K562 (cell line): ENCODE measurements around the gene MAN1B1. TPM values are rescaled to one million over a fixed set of nuclear protein-coding genes. Genes with fewer than 3 reads are reported as not detected.
A peak's percentile ranks its signal among the peaks of the same experiment; 100 is the strongest.

Experiments used
- ARID4B ChIP-seq: sonication (generic); formaldehyde crosslinking; IDR thresholded peaks from 2 replicates; pipeline ENCODE4 v1.8.0; 2022; ENCODE audit warnings: mild to moderate bottlenecking, missing genetic modification reagents
- CBFB ChIP-seq: sonication (generic); formaldehyde crosslinking; IDR thresholded peaks from 2 replicates; pipeline ENCODE4 v1.4.0; 2020; ENCODE audit warnings: mild to moderate bottlenecking, missing genetic modification reagents
- ELF4 ChIP-seq: fragments of 450-650 bp; formaldehyde crosslinking; IDR thresholded peaks from 2 replicates; pipeline ENCODE4 v1.4.0; 2022; ENCODE audit warnings: missing genetic modification characterization
- HIVEP1 ChIP-seq: fragments of 250-450 bp; sonication (Bioruptor Pico); IDR thresholded peaks from 2 replicates; pipeline ENCODE4 v1.4.0; 2020; ENCODE audit warnings: mild to moderate bottlenecking
- KLF6 ChIP-seq: fragments of 250-450 bp; sonication (Bioruptor Pico); IDR thresholded peaks from 2 replicates; pipeline ENCODE4 v1.4.0; 2020; ENCODE audit warnings: mild to moderate bottlenecking, moderate library complexity, borderline replicate concordance
- MCM3 ChIP-seq: fragments of 450-650 bp; IDR thresholded peaks from 2 replicates; pipeline ENCODE4 v1.6.1; 2016
- MEIS2 ChIP-seq: fragments of 450-650 bp; IDR thresholded peaks from 2 replicates; pipeline ENCODE4 v1.6.1; 2014; ENCODE audit warnings: mild to moderate bottlenecking; ENCODE audit not compliant: partially characterized antibody
- POLR2G ChIP-seq: fragments of 200-400 bp; formaldehyde crosslinking; IDR thresholded peaks from 2 replicates; pipeline ENCODE4 v1.6.1; 2017; ENCODE audit warnings: low read depth, mild to moderate bottlenecking, antibody characterized with exemption, low read length, moderate library complexity
- RREB1 ChIP-seq: fragments of 250-450 bp; sonication (Bioruptor Pico); IDR thresholded peaks from 2 replicates; pipeline ENCODE4 v1.4.0; 2020
- TAF1 ChIP-seq: IDR thresholded peaks from 2 replicates; pipeline ENCODE4 v1.6.1; 2011; ENCODE audit warnings: mild to moderate bottlenecking, low read length, moderate library complexity; ENCODE audit not compliant: insufficient read depth, control insufficient read depth, severe bottlenecking; ENCODE audit errors: extremely low read depth
- USF2 ChIP-seq: sonication (generic); formaldehyde crosslinking; IDR thresholded peaks from 2 replicates; pipeline ENCODE4 v1.5.0; 2020; ENCODE audit warnings: missing genetic modification reagents
- ZBTB7A ChIP-seq: IDR thresholded peaks from 2 replicates; pipeline ENCODE4 v1.6.1; 2011; ENCODE audit warnings: low read depth, mild to moderate bottlenecking, low read length, moderate library complexity, borderline replicate concordance; ENCODE audit not compliant: control insufficient read depth
- ZNF143 ChIP-seq: sonication (generic); formaldehyde crosslinking; IDR thresholded peaks from 2 replicates; pipeline ENCODE4 v1.9.0; 2022; ENCODE audit warnings: mild to moderate bottlenecking, missing genetic modification reagents
- ZNF217 ChIP-seq: sonication (generic); formaldehyde crosslinking; IDR thresholded peaks from 2 replicates; pipeline ENCODE4 v1.8.0; 2022; ENCODE audit warnings: mild to moderate bottlenecking, missing genetic modification reagents
- ZNF280B ChIP-seq: fragments of 250-450 bp; sonication (Bioruptor Pico); IDR thresholded peaks from 2 replicates; pipeline ENCODE4 v1.5.1; 2021; ENCODE audit warnings: mild to moderate bottlenecking
- polyA plus RNA-seq, 8 experiments: library from polyadenylated mRNA; depleted of rRNA in 4 of 8; stranded (reverse) in 5 of 8; unstranded in 3 of 8; fragments of >200 nt; fragmentation: Nextera tagmentation in 2 of 8; fragmentation: Illumina TruSeq in 1 of 8; extraction: Ambion mirVana in 2 of 8; extraction: Trizol in 1 of 8; gene quantifications; 2 replicates each; pipeline versions ENCODE4 v1.2.1 to v1.2.3, GENCODE V29; 2011 to 2014; ENCODE audit warnings: inconsistent platforms in 1 of 8, missing spikeins in 1 of 8
- total RNA-seq, 7 experiments: library from RNA; depleted of rRNA in 6 of 7; stranded (reverse); fragments of >200 nt in 6 of 7; fragmentation: Illumina TruSeq in 2 of 7; extraction: Trizol in 2 of 7; gene quantifications; 2 replicates each; pipeline versions ENCODE4 v1.2.1 to v1.2.3, GENCODE V29; 2011 to 2021; ENCODE audit warnings: low replicate concordance in 1 of 7

Gene MAN1B1
- total and polyA plus RNA-seq, 9 of the 15 experiments (the other 6 are each of a cell fraction or from before 2014, with no cell fraction given), result 0.55 to 36.6 (median 27.3) TPM

GRCh38 chr9:137070201-137070905 is 16.4 kb upstream of the MAN1B1 start, which contains the start of gene SAPCD2 (continued):
- TF ChIP-seq ARID4B (CRISPR knock-in tag) (no peak; the same call in 1 of the 2 replicates), MCM3 (no peak), MEIS2 (peak; percentile 5), KLF6 (CRISPR knock-in tag) (no peak), ZNF217 (CRISPR knock-in tag) (no peak), ZNF280B (CRISPR knock-in tag) (no peak), POLR2G (peak; percentile 94), HIVEP1 (CRISPR knock-in tag) (no peak), ZNF143 (no peak), TAF1 (peak; percentile 73), USF2 (CRISPR knock-in tag) (no peak), ZBTB7A (peak; percentile 39; the same call in 1 of the 2 replicates), RREB1 (no peak), ELF4 (CRISPR knock-in tag) (no peak), CBFB (no peak)
